ENCODE measurements around the gene PIP4K2C.

Gene PIP4K2C

GRCh38 chr12:57552306-57552651, 38.7 kb upstream of the PIP4K2C start:
- ChIA-PET POLR2A (interaction anchor here (1.3 to 2.0 kb wide), 2 partner anchors 32 to 39 kb away, joined by 3 to 4 read pairs; partner anchors contain the start of genes DDIT3 and PIP4K2C), CTCF (no interaction called here)
- DNase-seq (ENCODE audit: extremely low spot score), result no peak
- no peak for TF ChIP-seq CTBP1 (IDR thresholded peaks at IDR 0.05; ENCODE audit: borderline replicate concordance)
- no peak for TF ChIP-seq TARDBP (IDR thresholded peaks at IDR 0.05)
- no peak for TF ChIP-seq PKNOX1 (IDR thresholded peaks at IDR 0.05)
- TF ChIP-seq FOXM1 (IDR thresholded peaks at IDR 0.05; ENCODE audit: borderline replicate concordance), result no peak
- no peak for TF ChIP-seq L3MBTL2 (conservative IDR thresholded peaks at IDR 0.05)
- TF ChIP-seq ARNT (IDR thresholded peaks at IDR 0.05), result no peak
- TF ChIP-seq SUZ12 (IDR thresholded peaks at IDR 0.05), result no peak
- TF ChIP-seq FOXK2 (IDR thresholded peaks at IDR 0.05), result no peak
- TF ChIP-seq ZNF384 (IDR thresholded peaks at IDR 0.05), result no peak
- TF ChIP-seq HDGF (IDR thresholded peaks at IDR 0.05; ENCODE audit: borderline replicate concordance), result no peak
- TF ChIP-seq BHLHE40 (IDR thresholded peaks at IDR 0.05; ENCODE audit: borderline replicate concordance), result no peak
- no peak for TF ChIP-seq NFRKB (IDR thresholded peaks at IDR 0.05)

DNA sequence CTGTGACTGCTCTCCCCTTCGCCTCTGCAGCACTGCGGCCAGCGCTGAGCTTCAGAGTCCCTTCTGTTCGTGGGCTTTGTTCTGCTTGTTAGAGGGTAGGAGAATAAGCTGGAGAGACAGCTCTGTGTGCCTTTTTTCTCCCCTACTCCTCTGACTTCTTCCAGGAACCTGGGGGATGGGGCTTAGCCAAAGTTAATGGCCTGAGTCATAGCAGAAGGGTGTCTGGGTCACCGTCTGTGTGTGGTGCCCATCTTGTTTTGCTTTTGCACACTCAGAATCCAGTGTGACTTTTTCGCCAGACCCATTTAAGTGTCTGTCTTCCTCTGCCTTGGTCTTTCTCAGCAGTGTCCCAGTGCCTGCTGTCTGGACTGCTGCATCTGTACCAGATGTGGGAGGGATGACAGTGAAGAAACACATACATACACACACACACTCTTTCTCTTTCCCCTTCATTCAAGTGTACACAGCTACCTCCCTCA, 38.1 kb upstream of the PIP4K2C start:
- DNase-seq (ENCODE audit: extremely low spot score), result no peak
- ChIA-PET CTCF (no interaction called here), POLR2A (interaction anchor here (1.3 to 2.0 kb wide), 2 partner anchors 32 to 38 kb away, joined by 3 to 4 read pairs; partner anchors contain the start of genes DDIT3 and PIP4K2C)
- TF ChIP-seq SUZ12 (IDR thresholded peaks at IDR 0.05), result no peak
- no peak for TF ChIP-seq FOXK2 (IDR thresholded peaks at IDR 0.05)
- no peak for TF ChIP-seq FOXM1 (IDR thresholded peaks at IDR 0.05; ENCODE audit: borderline replicate concordance)
- no peak for TF ChIP-seq BHLHE40 (IDR thresholded peaks at IDR 0.05; ENCODE audit: borderline replicate concordance)
- TF ChIP-seq LEF1 (IDR thresholded peaks at IDR 0.05; ENCODE audit: borderline replicate concordance), result no peak
- TF ChIP-seq NFRKB (IDR thresholded peaks at IDR 0.05), result no peak
- no peak for TF ChIP-seq ZNF384 (IDR thresholded peaks at IDR 0.05)
- TF ChIP-seq CTBP1 (IDR thresholded peaks at IDR 0.05; ENCODE audit: borderline replicate concordance), result no peak
- TF ChIP-seq TARDBP (IDR thresholded peaks at IDR 0.05), result no peak
- TF ChIP-seq PKNOX1 (IDR thresholded peaks at IDR 0.05), result no peak
- no peak for TF ChIP-seq HDGF (IDR thresholded peaks at IDR 0.05; ENCODE audit: borderline replicate concordance)
- TF ChIP-seq ARNT (IDR thresholded peaks at IDR 0.05), result no peak
- TF ChIP-seq SP1 (IDR thresholded peaks at IDR 0.05), result no peak
- TF ChIP-seq L3MBTL2 (conservative IDR thresholded peaks at IDR 0.05), result no peak
- no peak for TF ChIP-seq FOXA1 (IDR thresholded peaks at IDR 0.05)
- TF ChIP-seq ELF4 (IDR thresholded peaks at IDR 0.05), result no peak

GRCh38 chr12:57553343-57554202, 37.4 kb upstream of the PIP4K2C start:
- ChIA-PET CTCF (no interaction called here), POLR2A (interaction anchor here (1.3 to 2.0 kb wide), 2 partner anchors 33 to 38 kb away, joined by 3 to 4 read pairs; partner anchors contain the start of genes DDIT3 and PIP4K2C)
- TF ChIP-seq LEF1 (IDR thresholded peaks at IDR 0.05; ENCODE audit: borderline replicate concordance) (no peak), HDGF (IDR thresholded peaks at IDR 0.05; ENCODE audit: borderline replicate concordance) (no peak), FOXK2 (IDR thresholded peaks at IDR 0.05) (no peak), SUZ12 (IDR thresholded peaks at IDR 0.05) (no peak), NFRKB (IDR thresholded peaks at IDR 0.05) (no peak), BHLHE40 (IDR thresholded peaks at IDR 0.05; ENCODE audit: borderline replicate concordance) (no peak), ELF4 (IDR thresholded peaks at IDR 0.05) (no peak), FOXA1 (IDR thresholded peaks at IDR 0.05) (no peak), CTBP1 (IDR thresholded peaks at IDR 0.05; ENCODE audit: borderline replicate concordance) (no peak), ARNT (IDR thresholded peaks at IDR 0.05) (no peak), SP1 (IDR thresholded peaks at IDR 0.05) (no peak), ZNF384 (IDR thresholded peaks at IDR 0.05) (no peak), TARDBP (IDR thresholded peaks at IDR 0.05) (no peak)
- DNase-seq (ENCODE audit: extremely low spot score), result no peak

- CTCF ChIA-PET, result no interaction called here
- POLR2A ChIA-PET, result no interaction called here
- DNase-seq (ENCODE audit: extremely low spot score), result no peak
- TF ChIP-seq TARDBP (IDR thresholded peaks at IDR 0.05) (no peak), LEF1 (IDR thresholded peaks at IDR 0.05; ENCODE audit: borderline replicate concordance) (no peak), L3MBTL2 (conservative IDR thresholded peaks at IDR 0.05) (no peak), ELF4 (IDR thresholded peaks at IDR 0.05) (no peak), FOXM1 (IDR thresholded peaks at IDR 0.05; ENCODE audit: borderline replicate concordance) (no peak), SP1 (IDR thresholded peaks at IDR 0.05) (no peak)
These were observed 36.5 kb upstream of the PIP4K2C start for GRCh38 chr12:57554453-57554852.

GRCh38 chr12:57554897-57555296, 36.1 kb upstream of the PIP4K2C start:
- no peak for TF ChIP-seq PKNOX1 (IDR thresholded peaks at IDR 0.05)
- no peak for TF ChIP-seq CTBP1 (IDR thresholded peaks at IDR 0.05; ENCODE audit: borderline replicate concordance)
- no peak for TF ChIP-seq BHLHE40 (IDR thresholded peaks at IDR 0.05; ENCODE audit: borderline replicate concordance)
- no peak for TF ChIP-seq SUZ12 (IDR thresholded peaks at IDR 0.05)
- no peak for TF ChIP-seq SP1 (IDR thresholded peaks at IDR 0.05)
- no peak for TF ChIP-seq FOXM1 (IDR thresholded peaks at IDR 0.05; ENCODE audit: borderline replicate concordance)
- TF ChIP-seq ARNT (IDR thresholded peaks at IDR 0.05), result no peak
- TF ChIP-seq FOXK2 (IDR thresholded peaks at IDR 0.05), result no peak
- no peak for TF ChIP-seq ELF4 (IDR thresholded peaks at IDR 0.05)
- no peak for TF ChIP-seq NFRKB (IDR thresholded peaks at IDR 0.05)
- DNase-seq (ENCODE audit: extremely low spot score), result no peak
- CTCF ChIA-PET, result no interaction called here
- POLR2A ChIA-PET, result no interaction called here

All from HEK293T (cell line).